Measurements from ENCODE around the gene ASXL2. TPM values are rescaled to one million over a fixed set of nuclear protein-coding genes. Genes with fewer than 3 reads are reported as not detected.

The ASXL2 gene
- total and polyA plus RNA-seq, 12 donors, result 1.8 to 34.0 (median 28.6) TPM

DNA sequence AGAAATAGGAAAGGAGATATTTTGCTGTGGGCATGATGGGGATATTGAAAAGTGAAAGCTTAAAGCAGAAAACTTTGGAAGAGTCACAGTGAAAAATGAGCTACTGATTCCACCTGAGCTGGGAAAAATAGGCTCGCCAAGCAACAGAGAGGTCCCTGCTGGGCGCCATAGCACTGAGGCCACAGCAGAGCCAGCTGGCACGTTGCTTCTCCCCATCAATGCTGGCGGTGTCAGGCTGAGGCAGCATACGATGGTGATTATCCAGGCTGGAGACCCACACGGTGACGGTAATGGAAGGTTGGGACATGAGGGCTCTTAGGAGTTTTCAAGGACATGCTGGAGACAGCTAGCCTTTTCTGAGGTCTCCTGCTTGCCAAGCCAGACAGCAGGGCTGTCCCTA, 179.1 kb downstream of the ASXL2 start:
- DNase-seq, result no peak
- WGBS, 2 donors, result 91 to 93% methylated on average over 7 of the region's 7 CpGs
- intact Hi-C loops (cut with DNase I), result no loop called here
- Histone ChIP-seq H3K27ac (no peak overlapping the region), H3K4me1 (peaks cover 0 to 7% (median 0%) of the 10 kb centered on the region in 9 donors), H3K36me3 (no peaks in the 10 kb centered on the region), H3K4me3 (no peak overlapping the region), H3K27me3 (peaks cover 0 to 15% (median 0%) of the 10 kb centered on the region in 7 donors), H3K9me3 (no peaks in the 10 kb centered on the region)
- no peak for ATAC-seq
- TF ChIP-seq, protein P1, sequence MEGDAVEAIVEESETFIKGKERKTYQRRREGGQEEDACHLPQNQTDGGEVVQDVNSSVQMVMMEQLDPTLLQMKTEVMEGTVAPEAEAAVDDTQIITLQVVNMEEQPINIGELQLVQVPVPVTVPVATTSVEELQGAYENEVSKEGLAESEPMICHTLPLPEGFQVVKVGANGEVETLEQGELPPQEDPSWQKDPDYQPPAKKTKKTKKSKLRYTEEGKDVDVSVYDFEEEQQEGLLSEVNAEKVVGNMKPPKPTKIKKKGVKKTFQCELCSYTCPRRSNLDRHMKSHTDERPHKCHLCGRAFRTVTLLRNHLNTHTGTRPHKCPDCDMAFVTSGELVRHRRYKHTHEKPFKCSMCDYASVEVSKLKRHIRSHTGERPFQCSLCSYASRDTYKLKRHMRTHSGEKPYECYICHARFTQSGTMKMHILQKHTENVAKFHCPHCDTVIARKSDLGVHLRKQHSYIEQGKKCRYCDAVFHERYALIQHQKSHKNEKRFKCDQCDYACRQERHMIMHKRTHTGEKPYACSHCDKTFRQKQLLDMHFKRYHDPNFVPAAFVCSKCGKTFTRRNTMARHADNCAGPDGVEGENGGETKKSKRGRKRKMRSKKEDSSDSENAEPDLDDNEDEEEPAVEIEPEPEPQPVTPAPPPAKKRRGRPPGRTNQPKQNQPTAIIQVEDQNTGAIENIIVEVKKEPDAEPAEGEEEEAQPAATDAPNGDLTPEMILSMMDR (IDR thresholded peaks at IDR 0.05), result no peak

DNA sequence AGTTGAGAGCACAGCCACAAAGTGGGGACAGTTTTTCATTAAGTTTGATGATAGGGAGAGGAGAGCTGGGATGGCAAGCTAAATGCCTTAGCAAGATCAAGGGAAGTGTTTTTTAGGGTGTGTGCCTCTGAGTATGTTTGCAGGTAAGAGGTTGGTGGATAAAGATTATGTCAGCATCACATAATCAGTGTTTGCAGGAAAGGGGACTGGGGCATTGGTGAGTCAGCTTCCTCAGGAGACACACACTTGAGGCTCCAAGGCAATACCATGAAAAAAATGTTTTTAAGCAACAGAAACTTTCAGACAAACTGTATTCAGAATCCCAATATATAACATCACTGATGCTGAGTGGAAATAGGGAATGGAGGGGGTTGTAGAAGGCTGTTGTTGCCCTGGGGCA, 179.5 kb downstream of the ASXL2 start:
- TF ChIP-seq, protein P1 (IDR thresholded peaks at IDR 0.05), result no peak

DNA sequence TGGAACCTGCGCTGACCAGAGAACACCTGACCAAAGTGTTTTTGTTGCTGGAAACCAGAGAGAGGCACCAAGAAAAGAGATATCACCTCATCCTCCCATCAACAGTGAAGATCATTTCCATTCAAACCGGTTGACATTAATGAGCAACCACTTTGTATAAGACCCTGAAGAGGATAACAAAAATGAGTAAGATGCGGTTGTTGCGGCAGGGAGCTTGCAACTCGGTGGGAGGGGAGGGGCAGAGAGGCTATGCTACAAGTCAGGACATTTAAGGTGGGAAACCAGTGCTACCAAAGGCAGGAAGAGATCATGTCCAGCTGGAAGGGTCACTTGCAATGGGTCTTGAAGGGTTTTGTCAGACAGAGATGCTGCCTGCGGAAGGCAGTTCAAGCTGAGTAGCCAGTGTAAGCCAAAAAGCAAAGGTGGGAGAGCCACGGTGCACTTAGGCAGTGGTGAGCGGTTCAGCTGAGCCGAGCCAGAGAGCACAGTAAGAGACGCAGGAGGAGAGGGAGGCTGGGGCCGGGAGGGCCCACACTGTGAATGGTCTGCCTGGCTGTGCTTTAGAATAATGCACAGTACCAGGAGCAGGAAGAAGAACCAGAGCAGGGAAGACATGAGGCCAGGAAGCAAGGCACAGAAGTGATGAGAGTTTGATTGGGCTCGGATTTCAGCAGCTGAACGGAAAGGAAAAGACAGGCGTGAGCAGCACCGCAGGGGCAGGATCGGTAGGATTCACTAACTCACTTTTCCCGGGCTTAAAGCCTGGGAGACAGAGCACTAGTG, 180.5 kb downstream of the ASXL2 start:
- ATAC-seq, result no peak
- H3K36me3 ChIP-seq, result no peaks in the 10 kb centered on the region
- DNase-seq, result no peak
- TF ChIP-seq, protein P1 (IDR thresholded peaks at IDR 0.05), result no peak
- H3K4me1 ChIP-seq, result peaks cover 0 to 8% (median 0%) of the 10 kb centered on the region in 9 donors
- H3K9me3 ChIP-seq, result no peaks in the 10 kb centered on the region
- intact Hi-C loops (cut with DNase I), result loop anchor here in 1 of 10 donors (2.0 kb wide), 1 partner anchor 99 kb away; no protein-coding TSS in a partner anchor
- 38 to 46% methylated on average over 17 of the region's 17 CpGs for WGBS, 2 donors
- no peak overlapping the region for H3K4me3 ChIP-seq
- no peak overlapping the region for H3K27ac ChIP-seq
- H3K27me3 ChIP-seq, result peaks cover 0 to 15% (median 0%) of the 10 kb centered on the region in 7 donors

More for the DNA sequence above, 179.5 kb downstream of the ASXL2 start:
- ATAC-seq (no peak), DNase-seq (no peak)
- H3K9me3 ChIP-seq, result no peaks in the 10 kb centered on the region
- H3K4me1 ChIP-seq, result peaks cover 0 to 7% (median 0%) of the 10 kb centered on the region in 9 donors
- H3K36me3 ChIP-seq, result no peaks in the 10 kb centered on the region
- H3K27me3 ChIP-seq, result peaks cover 0 to 15% (median 0%) of the 10 kb centered on the region in 7 donors
- intact Hi-C loops (cut with DNase I), result no loop called here
- H3K27ac ChIP-seq, result no peak overlapping the region
- no peak overlapping the region for H3K4me3 ChIP-seq

DNA sequence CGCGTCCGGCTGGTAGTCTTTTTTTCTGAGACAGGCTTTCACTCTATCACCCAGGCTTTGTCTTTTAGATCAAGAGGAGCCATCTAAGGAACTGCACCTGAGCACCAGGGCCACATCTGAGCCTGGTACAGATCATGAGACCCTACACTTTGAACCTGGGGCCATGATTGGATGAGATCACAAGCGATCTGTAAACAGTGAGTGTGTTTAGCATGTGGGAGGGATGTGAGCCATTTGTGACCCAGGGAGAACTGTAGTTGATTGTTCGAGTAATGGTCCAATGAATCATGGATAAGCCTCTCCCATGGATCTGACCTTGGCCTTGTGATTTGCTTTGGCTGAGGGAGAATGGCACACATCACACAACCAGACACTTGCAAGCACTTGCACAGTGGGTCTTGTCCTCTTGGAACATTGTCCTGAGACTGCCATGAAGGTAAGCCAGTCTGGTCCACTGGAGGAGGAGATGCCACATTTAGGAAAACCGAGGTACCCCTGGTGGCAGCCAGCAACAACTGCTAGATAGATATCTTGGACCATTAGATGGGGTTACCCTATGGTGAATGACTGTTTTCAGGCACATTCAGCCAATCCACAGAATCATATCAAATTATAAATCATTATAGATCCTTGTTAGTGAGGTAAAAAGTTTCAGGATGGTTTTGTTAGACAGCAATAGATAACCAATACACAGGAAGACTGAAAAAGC, 185.4 kb downstream of the ASXL2 start:
- Histone ChIP-seq H3K27ac (peak overlapping the region in 4 of 10 donors; percentile 26 to 77 (median 55)), H3K36me3 (no peaks in the 10 kb centered on the region), H3K4me3 (no peak overlapping the region), H3K27me3 (peaks cover 0 to 15% (median 0%) of the 10 kb centered on the region in 7 donors), H3K4me1 (peaks cover 0 to 8% (median 0%) of the 10 kb centered on the region in 9 donors), H3K9me3 (no peaks in the 10 kb centered on the region)
- WGBS, 2 donors, result 93 to 96% methylated on average over 6 of the region's 6 CpGs
- intact Hi-C loops (cut with DNase I), result no loop called here
- TF ChIP-seq, protein P1 (IDR thresholded peaks at IDR 0.05), result no peak
- DNase-seq (no peak), ATAC-seq (no peak)
